Measurements from ENCODE around the gene ASB14.
A peak's percentile ranks its signal among the peaks of the same experiment; 100 is the strongest.
"Not testable (repeated sequence)": the region's sequence is repeated elsewhere in the genome, so short reads cannot be mapped to it uniquely, and the experiment has no call there.

The ASB14 gene

DNA sequence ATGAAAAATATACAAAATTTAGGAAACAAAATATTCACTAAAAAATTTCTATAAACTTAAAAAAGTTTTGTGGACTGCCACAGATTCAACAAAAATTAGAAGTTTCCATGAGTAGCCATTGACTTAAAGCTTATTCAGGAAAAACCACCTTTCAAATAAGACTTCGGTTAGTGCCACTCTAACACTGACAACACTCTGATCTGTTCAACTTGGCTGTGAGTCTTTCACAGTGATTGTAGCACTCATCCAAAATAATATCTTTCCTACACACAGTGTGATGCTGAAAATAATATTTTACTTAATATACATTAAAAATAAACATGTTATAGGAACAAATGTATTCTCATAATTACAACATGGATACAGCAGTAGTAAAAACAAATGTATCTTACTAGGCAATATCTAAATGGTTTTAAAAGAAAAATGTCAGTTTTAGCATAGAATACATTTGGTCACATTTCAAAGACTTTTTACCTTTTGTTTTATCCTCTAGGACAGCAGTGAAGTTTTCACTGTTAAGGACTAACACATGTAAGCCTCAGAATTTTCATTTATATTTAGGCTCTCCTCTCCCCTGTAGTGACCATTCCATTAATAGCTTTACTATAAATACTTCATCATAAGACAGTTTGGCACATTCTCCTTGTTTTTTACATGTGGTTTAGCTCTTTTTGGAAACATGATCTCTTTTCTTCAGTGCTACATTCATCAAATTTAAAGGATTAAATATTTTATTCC, at the start of gene ASB14:
Gene ASB14, minus strand, starts transcription at position 527 of the 738 bp plus-strand sequence. CDS start 652 bp downstream, outside the sequence.
- no peak for DNase-seq (ENCODE audit: low read depth)

DNA sequence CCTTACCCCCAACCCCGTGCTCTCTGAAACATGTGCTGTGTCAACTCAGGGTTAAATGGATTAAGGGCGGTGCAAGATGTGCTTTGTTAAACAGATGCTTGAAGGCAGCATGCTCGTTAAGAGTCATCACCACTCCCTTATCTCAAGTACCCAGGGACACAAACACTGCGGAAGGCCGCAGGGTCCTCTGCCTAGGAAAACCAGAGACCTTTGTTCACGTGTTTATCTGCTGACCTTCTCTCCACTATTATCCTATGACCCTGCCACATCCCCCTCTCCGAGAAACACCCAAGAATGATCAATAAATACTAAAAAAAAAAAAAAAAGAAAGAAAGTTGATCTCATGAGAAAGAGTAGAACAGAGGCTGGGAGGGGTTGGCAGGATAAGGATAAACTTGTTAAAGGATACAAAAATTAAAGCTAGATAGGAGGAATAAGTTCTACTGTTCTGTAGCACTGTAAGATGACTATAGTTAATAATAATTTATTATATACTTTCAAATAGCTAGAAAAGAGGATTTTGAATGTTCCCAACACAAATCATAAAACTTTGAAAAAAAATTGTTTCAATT, 46.7 kb upstream of the ASB14 start:
- not testable (repeated sequence) for DNase-seq (ENCODE audit: low read depth)

DNA sequence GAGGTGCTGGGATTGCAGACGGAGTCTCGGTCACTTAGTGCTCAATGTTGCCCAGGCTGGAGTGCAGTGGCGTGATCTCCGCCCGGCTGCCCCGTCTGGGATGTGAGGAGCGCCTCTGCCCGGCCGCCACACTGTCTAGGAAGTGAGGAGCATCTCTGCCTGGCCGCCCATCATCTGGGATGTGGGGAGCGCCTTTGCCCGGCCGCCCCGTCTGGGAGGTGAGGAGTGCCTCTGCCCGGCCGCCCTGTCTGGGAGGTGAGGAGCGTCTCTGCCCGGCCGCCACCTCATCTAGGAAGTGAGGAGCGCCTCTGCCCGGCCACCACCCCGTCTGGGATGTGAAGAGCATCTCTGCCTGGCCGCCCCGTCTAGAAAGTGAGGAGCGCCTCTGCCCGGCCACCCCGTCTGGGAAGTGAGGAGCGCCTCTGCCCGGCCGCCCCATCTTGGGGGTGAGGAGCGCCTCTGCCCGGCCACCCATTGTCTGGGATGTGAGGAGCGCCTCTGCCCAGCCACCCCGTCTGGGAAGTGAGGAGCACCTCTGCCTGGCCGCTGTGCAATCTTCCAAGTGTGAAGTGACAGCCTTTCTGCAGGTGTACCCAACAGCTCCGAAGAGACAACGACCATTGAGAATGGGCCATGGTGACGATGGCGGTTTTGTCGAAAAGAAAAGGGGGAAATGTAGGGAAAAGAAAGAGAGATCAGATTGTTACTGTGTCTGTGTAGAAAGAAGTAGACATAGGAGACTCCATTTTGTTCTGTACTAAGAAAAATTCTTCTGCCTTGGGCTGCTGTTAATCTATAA, 46.0 kb upstream of the ASB14 start:
- not testable (repeated sequence) for DNase-seq (ENCODE audit: low read depth)

DNA sequence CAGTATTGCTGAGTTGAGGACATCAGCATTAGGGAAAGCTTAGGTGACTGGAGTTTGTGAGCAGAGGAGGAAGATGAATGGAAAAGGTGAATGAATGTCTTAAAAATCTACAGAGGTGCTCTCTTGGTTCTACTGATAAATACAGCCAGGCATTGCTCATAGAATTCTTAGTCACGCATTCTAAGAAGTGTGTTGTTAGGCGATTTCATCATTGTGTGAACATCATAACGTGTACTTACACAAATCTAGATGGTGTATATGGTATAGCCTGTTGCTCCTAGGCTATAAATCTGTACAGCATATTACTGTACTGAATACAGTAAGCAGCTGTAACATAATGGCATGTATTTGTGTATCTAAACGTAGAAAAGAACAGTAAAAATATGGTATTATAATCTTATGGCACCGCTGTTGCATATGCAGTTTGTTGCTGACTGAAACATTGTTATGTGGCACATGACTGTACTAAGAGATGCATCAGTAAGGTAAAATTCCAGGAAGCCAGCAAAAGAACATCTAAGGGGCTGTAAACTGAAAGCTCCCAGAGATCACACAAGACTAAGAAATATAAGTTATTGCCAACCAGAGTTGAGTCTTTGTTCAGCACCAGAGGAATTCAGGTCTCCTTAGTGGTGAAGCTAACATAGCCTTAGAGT, 42.9 kb upstream of the ASB14 start:
- no peak for DNase-seq (ENCODE audit: low read depth)

DNA sequence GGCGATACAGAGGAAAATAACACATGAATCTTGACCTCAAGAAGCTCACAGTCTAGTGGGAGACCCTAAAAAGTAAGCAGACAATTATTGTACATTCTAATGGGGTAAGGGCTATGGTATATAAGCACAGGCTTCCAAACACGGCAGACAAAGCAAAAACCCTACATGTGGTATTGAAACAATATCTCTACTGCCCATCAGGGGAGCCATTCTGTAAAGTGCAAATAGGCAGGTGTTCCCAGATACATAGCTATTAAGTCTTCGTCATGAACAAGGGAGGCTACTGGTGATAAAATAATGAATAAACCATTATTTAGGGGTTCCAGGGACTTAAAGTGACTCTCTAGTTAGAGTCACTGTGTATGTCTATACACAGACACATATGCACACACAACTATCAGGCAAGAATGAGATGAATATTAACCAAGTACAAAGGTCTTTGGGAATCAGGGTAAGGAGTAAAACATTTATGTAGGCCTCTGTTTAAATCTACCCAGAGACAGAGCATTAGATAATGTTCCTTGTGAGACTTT, 38.7 kb upstream of the ASB14 start:
- DNase-seq (ENCODE audit: low read depth), result no peak

DNA sequence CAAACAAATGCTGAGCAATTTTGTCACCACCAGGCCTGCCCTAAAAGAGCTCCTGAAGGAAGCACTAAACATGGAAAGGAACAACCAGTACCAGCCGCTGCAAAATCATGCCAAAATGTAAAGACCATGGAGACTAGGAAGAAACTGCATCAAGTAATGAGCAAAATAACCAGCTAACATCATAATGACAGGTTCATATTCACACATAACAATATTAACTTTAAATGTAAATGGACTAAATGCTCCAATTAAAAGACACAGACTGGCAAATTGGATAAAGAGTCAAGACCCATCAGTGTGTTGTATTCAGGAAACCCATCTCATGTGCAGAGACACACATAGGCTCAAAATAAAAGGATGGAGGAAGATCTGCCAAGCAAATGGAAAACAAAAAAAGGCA, 34.0 kb upstream of the ASB14 start:
- not testable (repeated sequence) for DNase-seq (ENCODE audit: low read depth)

DNA sequence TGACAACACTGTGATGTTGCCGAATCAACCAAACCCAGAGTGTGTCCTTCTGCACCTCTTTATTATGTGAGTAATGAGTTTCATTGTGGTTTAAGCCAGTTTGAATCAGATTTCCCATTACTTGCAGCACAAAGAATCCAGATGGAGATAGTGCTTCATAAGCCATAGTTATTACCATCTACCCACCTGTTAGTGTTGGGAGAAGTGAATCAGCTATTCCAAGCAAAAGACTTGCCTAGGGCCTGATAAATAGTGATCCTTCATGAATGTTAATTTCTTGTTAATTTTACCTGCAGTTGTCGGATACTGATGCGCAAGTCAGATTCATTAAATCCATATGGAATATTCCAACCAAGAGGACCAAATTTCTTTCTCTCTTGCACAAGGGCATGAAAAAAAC, 21.7 kb upstream of the ASB14 start:
- no peak for DNase-seq (ENCODE audit: low read depth)

DNA sequence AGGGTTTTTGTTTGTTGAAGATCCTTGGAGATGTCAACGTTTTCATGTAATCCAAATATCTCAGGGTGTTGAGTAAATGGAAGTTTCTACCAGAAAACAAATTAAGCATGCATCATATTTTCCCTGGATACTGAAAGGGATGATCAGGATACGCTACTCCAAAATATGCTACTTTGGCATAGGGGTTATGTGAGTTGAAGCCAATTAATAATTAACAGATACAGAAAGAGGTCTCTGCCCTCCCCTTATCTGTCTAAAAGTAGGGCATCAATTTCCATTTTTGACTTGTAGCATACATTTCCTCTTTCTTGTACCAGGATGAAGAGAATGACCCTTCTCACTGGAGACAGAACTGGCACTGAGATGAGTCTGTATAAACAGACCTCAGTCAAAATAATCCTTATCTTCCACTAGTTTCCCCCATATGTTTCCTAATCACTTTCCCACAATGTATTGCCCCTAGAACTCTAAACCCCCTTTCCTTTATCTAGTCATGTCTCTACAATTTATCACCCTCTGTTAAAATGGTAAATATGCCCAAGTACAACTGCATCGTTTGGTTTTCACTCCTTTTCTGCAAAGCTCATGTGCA, 17.4 kb upstream of the ASB14 start:
- no peak for DNase-seq (ENCODE audit: low read depth)

DNA sequence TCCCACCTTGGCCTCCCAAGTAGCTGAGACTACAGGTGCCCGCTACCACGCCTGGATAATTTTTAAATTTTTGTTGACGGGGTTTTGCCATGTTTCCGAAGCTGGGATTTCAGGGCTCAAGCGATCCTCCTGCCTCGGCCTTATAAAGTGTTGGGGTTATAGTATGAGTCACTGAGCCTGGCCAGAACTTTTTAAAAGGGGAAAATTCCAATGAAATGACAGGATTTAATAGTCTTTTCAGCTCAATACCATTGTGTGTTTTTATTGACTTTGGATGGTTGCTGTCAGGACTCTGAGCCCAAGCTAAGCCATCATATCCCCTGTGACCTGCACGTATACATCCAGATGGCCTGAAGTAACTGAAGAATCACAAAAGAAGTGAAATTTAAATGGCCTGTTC, 11.0 kb upstream of the ASB14 start:
- DNase-seq (ENCODE audit: low read depth), result peak; percentile 24

DNA sequence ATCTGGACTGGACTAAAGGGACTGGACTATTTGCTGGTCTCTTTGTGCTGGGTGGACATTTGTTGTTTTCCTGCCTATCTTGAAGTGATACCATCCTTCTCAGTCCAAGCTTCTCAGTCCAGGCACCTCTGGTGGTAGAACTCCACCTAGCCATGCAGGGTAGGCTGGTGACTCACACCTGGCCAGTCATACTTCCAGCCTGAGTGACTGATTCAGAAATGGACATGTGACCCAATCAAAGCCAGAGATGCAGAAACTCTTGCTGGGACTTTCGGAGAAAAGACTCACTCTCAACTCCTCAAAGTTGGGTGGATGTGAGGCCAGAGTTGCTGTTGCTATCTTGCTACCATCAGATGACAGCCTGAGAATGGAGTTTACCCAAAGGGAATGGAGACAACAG, 5.6 kb upstream of the ASB14 start:
- DNase-seq (ENCODE audit: low read depth), result no peak

DNA sequence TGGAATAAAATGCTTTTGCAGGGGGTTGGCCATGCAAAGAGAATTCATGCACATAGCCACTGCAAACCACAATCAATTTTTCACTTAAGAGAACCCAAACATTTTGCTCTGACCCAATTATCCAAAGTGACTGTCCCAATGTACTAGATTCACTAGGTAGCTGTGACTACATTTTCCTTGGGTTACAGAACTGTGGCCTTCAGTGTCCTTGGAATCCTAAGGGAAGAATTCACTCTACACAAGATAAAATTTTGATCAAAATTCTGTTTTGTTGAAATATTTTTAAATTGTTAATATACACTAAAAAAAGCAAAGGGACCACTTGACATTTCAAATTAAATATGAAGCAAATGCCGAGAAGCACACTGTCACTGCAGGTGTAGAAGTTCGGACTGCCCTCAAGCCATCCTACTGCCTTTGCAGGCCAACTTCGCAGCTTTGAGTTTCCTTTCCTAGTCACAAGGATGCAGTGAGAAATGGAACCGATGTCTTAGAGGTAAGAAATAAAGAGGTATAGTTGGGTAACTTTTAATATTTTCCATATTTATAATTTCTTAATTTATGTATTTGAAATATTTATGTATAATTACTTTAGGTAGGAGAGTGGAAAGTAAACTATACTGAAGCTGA, 527 bp upstream of the ASB14 start:
- no peak for DNase-seq (ENCODE audit: low read depth)

DNA sequence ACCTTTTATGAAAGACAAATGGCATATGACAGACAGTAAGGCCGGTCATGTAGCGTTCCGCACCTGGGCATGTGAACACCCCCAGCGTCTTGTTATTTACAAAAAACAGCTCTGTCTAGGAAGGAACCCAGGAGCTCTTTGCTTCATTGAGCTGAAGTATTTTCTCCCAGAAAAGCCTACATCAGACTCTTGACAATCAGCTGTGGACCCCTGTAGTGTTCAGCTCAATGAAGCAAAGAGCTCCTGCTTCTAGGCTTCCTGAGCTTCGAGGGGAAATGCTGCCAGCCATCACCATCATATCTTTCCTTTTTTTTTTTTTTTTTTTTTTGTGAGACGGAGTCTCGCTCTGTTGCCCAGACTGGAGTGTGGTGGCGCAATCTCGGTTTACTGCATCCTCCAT, 4.1 kb downstream of the ASB14 start:
- DNase-seq (ENCODE audit: low read depth), result no peak

DNA sequence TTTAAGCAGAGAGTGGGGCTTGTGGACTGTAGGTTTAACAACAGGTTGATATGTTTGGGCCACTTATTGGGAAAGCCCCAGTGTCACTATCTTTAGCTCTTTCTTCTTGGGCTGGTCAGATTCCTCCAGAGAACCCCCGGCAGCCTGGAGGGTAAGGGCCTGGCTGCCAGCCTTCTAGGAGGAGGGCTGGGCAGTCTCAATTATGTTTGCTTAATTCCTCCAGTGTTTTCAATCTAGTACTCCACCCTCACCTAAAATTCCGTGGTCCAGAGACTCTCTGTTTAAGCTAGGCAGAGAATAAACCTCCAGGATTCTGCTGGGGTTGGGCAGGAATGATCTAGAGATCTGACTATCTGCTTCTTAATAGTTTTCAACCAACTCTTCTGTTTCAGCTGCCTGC, 5.3 kb downstream of the ASB14 start:
- no peak for DNase-seq (ENCODE audit: low read depth)

DNA sequence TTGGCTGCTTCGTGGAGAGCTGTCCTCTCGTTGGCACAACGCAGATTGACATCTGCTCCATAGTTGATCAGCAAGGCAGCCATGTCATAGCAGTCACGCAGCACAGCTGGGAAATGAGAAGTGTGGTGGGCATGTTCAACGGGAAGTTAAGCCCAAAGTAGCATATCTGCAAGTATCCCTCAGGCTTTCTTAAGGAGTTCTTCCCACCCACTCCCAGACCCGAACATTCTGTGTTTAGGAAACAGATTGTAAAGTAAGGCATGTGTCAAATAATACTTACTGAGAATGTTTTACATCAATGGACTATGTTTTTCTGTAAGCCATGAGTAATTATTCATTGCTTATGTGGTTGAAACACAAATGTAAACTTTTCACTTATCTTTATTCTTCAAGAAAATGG, 9.2 kb downstream of the ASB14 start:
- DNase-seq (ENCODE audit: low read depth), result no peak

DNA sequence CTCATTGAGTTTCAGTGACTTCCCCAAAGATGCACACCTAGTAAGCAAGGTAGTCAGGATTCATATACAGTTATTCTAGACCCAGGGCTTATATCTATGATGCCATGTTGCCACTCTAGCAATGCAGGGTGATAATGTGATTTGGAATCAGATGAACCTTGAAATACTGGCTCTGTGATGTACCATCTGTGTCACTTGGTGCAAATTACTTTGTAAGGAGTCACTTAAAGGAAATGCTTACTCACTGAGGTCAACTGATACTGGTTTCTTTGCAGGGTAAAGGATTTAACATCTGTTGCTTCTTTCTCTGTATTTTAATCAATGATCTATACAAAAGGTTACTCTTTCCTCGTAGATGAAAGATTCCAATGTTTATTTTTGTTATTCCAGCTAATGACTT, 10.8 kb downstream of the ASB14 start:
- DNase-seq (ENCODE audit: low read depth), result no peak

DNA sequence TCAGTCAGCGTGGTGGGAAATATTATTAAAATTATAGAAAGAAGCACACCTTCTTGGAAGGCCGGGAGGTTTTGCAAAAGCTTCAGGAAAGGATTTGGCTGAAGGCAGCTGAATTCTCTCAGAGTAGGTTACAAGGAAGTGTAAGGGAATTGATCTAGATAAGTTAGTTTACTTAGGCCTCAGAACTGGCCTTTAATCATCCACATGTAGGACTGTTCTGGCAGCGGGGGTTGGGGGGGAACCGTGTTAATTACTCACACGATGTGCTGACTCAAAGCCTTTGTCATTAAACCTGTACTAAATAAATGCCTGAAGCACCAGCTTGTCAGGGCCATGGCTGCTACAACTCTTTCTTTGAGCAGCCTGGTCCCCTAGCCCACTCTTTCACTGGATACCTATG, 12.8 kb downstream of the ASB14 start:
- DNase-seq (ENCODE audit: low read depth), result no peak

DNA sequence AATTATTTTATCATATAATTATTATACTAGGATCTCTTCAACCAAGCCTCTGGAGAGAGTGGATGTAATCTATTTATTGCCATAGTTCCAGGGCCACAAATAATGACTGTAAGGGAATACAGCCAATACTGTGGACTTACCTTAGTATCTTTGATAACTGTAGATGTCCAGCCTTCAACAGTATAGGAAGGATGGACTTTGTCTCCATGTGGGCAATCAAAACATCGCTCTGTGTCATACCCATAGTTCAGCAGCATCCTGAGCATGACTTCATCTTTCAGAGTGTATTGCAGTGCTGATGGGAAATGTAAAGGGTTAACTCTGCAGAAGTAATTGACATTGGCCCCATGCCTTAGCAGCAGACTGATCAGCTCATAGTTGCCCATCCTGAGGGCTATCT, 14.2 kb downstream of the ASB14 start:
- DNase-seq (ENCODE audit: low read depth), result no peak

DNA sequence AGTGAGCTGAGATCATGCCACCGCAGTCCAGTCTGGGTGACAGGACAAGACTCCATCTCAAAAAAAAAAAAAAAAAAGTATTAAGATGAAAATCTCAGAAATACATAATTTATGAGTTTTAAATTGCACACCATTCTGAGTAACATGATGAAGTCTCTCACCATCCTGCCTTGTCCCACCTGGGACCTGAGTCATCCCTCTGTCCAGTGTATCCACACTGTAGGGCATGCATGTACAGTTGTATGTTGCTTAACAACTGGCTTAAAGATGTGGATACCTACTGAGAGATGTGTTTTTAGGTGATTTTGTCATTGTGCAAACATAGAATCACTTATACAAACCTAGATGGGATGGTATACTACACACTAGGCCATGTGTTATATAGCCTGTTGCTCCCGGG, 17.1 kb downstream of the ASB14 start:
- no peak for DNase-seq (ENCODE audit: low read depth)

DNA sequence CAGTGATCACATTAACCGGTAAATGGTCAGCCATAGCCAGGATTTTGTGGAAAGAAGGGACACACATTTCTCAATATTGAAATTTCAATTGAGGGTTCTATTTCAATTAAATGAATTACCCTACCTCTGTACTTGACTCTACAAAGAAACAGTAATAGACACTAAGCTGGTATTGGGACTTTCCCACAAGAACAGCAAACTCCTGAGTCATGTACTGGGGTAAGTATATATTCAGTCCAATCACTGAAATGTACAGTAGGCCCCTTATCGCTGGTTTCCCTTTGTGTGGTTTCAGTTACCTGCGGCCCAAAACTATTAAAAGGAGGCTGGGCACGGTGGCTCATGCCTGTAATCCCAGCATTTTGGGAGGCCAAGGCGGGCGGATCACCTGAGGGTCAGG, 17.6 kb downstream of the ASB14 start:
- DNase-seq (ENCODE audit: low read depth), result no peak

DNA sequence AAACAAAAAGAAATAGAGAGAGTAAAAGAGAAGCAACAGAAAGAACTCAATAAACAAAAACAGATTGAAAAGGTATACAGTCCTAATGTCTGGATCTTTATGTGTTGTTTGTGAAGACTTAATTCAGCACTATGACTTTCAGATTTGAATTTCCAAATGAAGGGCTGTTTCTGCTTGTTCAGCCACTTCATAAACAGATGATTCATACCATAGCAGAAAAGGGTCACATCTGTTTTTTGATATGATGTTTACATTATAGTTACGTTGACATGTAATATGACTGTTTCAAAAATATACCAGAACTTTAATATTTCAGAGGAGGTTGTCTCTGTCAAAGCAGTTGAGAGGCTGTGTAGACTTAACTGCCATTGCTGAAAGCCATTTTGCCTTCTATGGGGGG, 24.1 kb downstream of the ASB14 start:
- DNase-seq (ENCODE audit: low read depth), result no peak

DNA sequence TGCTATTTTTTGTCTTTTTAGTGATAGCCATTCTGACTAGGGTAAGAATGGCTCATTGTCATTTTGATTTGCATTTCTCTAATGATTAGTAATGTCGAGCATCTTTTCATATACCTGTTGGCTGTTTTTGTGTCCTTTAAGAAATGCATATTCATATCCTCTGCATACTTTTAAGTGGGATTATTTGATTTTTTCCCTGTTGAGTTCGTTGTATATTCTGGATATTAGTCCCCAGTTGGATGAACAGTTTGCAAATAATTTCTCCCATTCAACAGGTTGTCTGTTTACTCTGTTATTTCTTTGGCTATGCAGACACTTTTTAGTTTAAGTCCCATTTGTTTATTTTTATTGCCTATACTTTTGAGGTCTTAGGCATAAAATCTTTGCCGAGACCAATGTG, 30.6 kb downstream of the ASB14 start:
- no peak for DNase-seq (ENCODE audit: low read depth)

DNA sequence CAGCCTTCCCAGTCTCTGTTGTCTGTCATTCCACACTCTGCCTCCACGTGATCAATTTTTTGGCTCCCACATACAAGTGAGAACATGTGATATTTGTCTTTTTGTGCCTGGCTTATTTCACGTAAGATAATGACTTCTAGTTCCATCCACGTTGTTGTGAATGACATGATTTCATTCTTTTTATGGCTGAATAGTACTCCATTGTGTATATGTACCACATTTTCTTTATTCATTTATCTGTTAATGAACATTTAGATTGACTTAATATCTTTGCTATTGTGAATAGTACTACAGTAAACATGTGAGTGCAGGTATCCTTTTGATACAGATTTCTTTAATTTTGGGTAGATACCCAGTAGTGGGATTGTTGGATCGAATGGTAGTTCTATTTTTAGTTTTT, 31.4 kb downstream of the ASB14 start:
- no peak for DNase-seq (ENCODE audit: low read depth)

Measured in HS-27A (cell line).